MCF 10A (cell line): ENCODE data around the gene GPR108. TPM values are rescaled to one million over a fixed set of nuclear protein-coding genes. Genes with fewer than 3 reads are reported as not detected.

Source experiments
- BruUV-seq: library from RNA; stranded (reverse); fragments of 400-500 nt; replicated peaks from 2 replicates; lab custom pipeline; 2021; lab: Mats Ljungman, UMichigan
- CTCF ChIA-PET: fragments of 300-600 bp; sonication (Branson Sonifier 250); formaldehyde crosslinking; extraction: SDS; loops from one replicate; lab custom pipeline; 2021; ENCODE audit warnings: antibody characterized with exemption, inconsistent platforms; lab: Yijun Ruan, JAX
- POLR2A ChIA-PET: fragments of 300-600, 350-650 bp; sonication (Branson Sonifier 250); formaldehyde crosslinking; extraction: SDS; loops from one replicate; lab custom pipeline; 2020; ENCODE audit warnings: antibody characterized with exemption, inconsistent platforms; lab: Yijun Ruan, JAX
- DNase-seq: peaks from one replicate; pipeline ENCODE4 v3.0.0-alpha.2; 2018; ENCODE audit not compliant: unreplicated experiment
- H3K27ac Mint-ChIP-seq: one replicate; pipeline ENCODE4 v1.8.0; 2022; ENCODE audit warnings: mild to moderate bottlenecking, low read depth, mixed read lengths; ENCODE audit not compliant: unreplicated experiment
- H3K27me3 Mint-ChIP-seq: one replicate; pipeline ENCODE4 v1.8.0; 2022; ENCODE audit warnings: mixed read lengths; ENCODE audit not compliant: insufficient read depth, unreplicated experiment
- H3K36me3 Mint-ChIP-seq: one replicate; pipeline ENCODE4 v1.8.0; 2022; ENCODE audit warnings: mild to moderate bottlenecking, moderate library complexity, mixed read lengths; ENCODE audit not compliant: insufficient read depth, unreplicated experiment
- H3K4me1 Mint-ChIP-seq: one replicate; pipeline ENCODE4 v1.8.0; 2022; ENCODE audit warnings: mixed read lengths; ENCODE audit not compliant: insufficient read depth, unreplicated experiment
- H3K4me3 Mint-ChIP-seq: one replicate; pipeline ENCODE4 v1.8.0; 2022; ENCODE audit warnings: mild to moderate bottlenecking, moderate library complexity, mixed read lengths; ENCODE audit not compliant: unreplicated experiment
- H3K9me3 Mint-ChIP-seq: one replicate; pipeline ENCODE4 v1.8.0; 2022; ENCODE audit warnings: mixed read lengths; ENCODE audit not compliant: unreplicated experiment
- CTCF ChIP-seq: fragments of 200-600 bp; IDR thresholded peaks from one replicate; pipeline ENCODE4 v1.8.0; 2022; ENCODE audit warnings: antibody characterized with exemption, mild to moderate bottlenecking; ENCODE audit not compliant: unreplicated experiment
- intact Hi-C: fragments of 100-400 bp; cut with micrococcal nuclease; formaldehyde crosslinking; loops from 2 replicates; pipeline ENCODE4 v1.14.1; 2022
- total RNA-seq: library from RNA; stranded (reverse); gene quantifications from 2 replicates; pipeline ENCODE4 v1.2.3, GENCODE V29; 2022

The GPR108 gene
- total RNA-seq, 1 experiment from 2014 or later: 115 TPM

GRCh38 chr19:6712692-6713670 is 24.4 kb downstream of the GPR108 start:
- intact Hi-C loops: no loop called here
- Mint-ChIP-seq H3K36me3 (peaks cover 98% of the 10 kb centered on the region), H3K4me1 (peaks cover 37% of the 10 kb centered on the region), H3K9me3 (peaks cover 8% of the 10 kb centered on the region), H3K27me3 (no peaks in the 10 kb centered on the region), H3K27ac (no peak overlapping the region), H3K4me3 (no peak overlapping the region)
- ChIA-PET POLR2A (no interaction called here), CTCF (no interaction called here)
- no peak for DNase-seq
- BruUV-seq: no TSS peak
- no peak for TF ChIP-seq CTCF

DNA sequence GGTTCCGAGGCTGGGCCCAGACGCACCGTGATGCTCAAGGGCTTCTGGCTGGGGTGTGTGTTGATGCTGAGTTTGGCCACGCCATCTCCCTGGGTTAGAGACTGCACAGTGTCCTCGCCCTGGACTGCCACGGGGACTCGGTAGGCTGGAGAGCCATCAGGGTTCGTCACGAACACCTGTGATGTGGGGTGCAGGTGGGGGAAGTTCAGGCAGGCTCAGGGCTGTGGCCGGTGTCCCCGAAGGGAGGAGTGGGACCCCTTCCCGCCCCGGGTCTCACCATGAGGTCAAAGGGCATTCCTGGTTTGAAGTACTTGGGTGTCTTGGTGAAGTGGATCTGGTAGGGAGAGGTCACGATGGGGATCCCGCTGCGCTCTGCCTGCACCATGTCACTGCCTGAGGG is 25.1 kb downstream of the GPR108 start:
- peaks cover 1% of the 10 kb centered on the region for H3K9me3 Mint-ChIP-seq
- no peak for DNase-seq
- H3K27me3 Mint-ChIP-seq: no peaks in the 10 kb centered on the region
- CTCF ChIA-PET: no interaction called here
- peaks cover 98% of the 10 kb centered on the region for H3K36me3 Mint-ChIP-seq
- H3K4me3 Mint-ChIP-seq: no peak overlapping the region
- peaks cover 32% of the 10 kb centered on the region for H3K4me1 Mint-ChIP-seq
- no TSS peak for BruUV-seq
- no peak for TF ChIP-seq CTCF
- no peak overlapping the region for H3K27ac Mint-ChIP-seq
- intact Hi-C loops: no loop called here
- POLR2A ChIA-PET: no interaction called here

- Mint-ChIP-seq H3K4me3 (no peak overlapping the region), H3K4me1 (peaks cover 28% of the 10 kb centered on the region), H3K9me3 (no peaks in the 10 kb centered on the region), H3K27ac (no peak overlapping the region), H3K27me3 (no peaks in the 10 kb centered on the region), H3K36me3 (peaks cover 98% of the 10 kb centered on the region)
- no peak for TF ChIP-seq CTCF
- DNase-seq: no peak
- ChIA-PET CTCF (no interaction called here), POLR2A (interaction anchor here (0.7 kb wide), 1 partner anchor 16 kb away, joined by 4 read pairs; no protein-coding TSS in a partner anchor)
- no TSS peak for BruUV-seq
- intact Hi-C loops: no loop called here
These were observed 25.8 kb downstream of the GPR108 start for GRCh38 chr19:6711605-6712004.

GRCh38 chr19:6711078-6711361 is 26.4 kb downstream of the GPR108 start:
- DNase-seq: no peak
- H3K4me3 Mint-ChIP-seq: no peak overlapping the region
- no peak overlapping the region for H3K27ac Mint-ChIP-seq
- TF ChIP-seq CTCF: no peak
- CTCF ChIA-PET: no interaction called here
- no TSS peak for BruUV-seq
- no peaks in the 10 kb centered on the region for H3K27me3 Mint-ChIP-seq
- H3K36me3 Mint-ChIP-seq: peaks cover 98% of the 10 kb centered on the region
- H3K9me3 Mint-ChIP-seq: no peaks in the 10 kb centered on the region
- intact Hi-C loops: no loop called here
- POLR2A ChIA-PET: interaction anchor here (0.7 kb wide), 1 partner anchor 15 kb away, joined by 4 read pairs; no protein-coding TSS in a partner anchor
- H3K4me1 Mint-ChIP-seq: peaks cover 24% of the 10 kb centered on the region
